Measurements from ENCODE around the gene SLC22A2.
A peak's percentile ranks its signal among the peaks of the same experiment; 100 is the strongest.
"Not testable (repeated sequence)": the region's sequence is repeated elsewhere in the genome, so short reads cannot be mapped to it uniquely, and the experiment has no call there.

SLC22A2 gene

DNA sequence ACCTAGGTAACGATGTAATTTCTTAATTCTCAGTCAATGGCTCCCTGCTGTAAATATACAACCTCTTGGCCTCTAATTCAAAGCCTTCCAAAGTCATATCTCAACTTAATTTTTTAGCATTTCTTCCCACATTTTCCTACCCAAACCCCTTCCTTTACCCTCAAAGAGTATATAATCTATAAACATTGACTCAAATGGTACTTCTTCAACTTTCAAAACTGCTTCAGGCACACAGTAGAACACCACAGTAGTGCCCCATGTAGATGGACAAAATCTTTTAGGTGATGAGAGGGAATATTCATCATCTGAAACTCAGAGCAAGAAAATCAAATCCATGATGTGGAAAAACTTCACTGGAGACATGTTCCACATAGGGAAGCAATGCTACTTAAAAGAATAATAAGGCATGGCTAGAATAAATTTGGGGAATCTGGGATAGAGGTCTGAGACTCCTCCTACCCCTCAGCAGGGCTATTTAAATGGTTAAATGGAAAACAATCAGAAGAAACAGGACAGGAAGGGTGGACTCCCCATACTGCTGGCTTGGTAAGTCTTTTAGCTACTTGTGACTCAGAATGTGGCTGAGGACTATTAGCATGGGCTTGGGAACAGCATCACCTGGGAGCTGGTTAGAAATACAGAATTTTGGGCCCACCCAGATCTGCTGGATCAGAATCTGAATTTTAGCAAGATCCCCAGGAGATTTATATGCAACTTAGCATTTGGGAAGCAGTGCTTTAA is 6.4 kb downstream of the SLC22A2 start:
- no peak for DNase-seq (ENCODE audit: low spot score in 2 of 2)
- Histone ChIP-seq H3K4me1 (no peaks in the 10 kb centered on the region), H3K4me3 (no peak overlapping the region), H3K36me3 (replicated peaks) (no peaks in the 10 kb centered on the region), H3K9me3 (no peaks in the 10 kb centered on the region), H3K27me3 (ENCODE audit: low read depth) (no peaks in the 10 kb centered on the region)
- in situ Hi-C loops (cut with MboI; ENCODE audit: low sequenced_read_pairs) = no loop called here

DNA sequence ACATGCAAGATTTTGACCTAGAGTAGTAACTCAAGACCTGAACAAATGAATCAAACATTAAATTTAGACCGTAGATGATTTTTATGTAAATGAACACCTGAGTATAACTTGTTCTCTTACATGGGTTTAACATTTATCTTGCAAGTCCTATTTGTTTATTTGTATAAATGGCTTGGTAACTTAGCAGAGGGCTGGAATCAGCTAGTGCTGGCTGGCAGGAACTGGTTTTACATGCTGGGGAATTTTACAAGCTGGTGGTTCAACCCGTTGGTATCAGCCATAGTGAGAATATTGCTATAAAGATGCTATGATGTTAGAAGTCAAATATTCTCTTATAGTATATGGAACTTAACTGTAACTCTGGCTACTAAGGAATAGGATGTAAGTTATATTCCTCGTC is 8.9 kb downstream of the SLC22A2 start:
- Histone ChIP-seq H3K36me3 (replicated peaks) (no peaks in the 10 kb centered on the region), H3K9me3 (no peaks in the 10 kb centered on the region), H3K27me3 (ENCODE audit: low read depth) (no peaks in the 10 kb centered on the region), H3K4me1 (no peaks in the 10 kb centered on the region), H3K4me3 (no peak overlapping the region)
- DNase-seq (ENCODE audit: low spot score in 2 of 2) = no peak
- in situ Hi-C loops (cut with MboI; ENCODE audit: low sequenced_read_pairs) = no loop called here

DNA sequence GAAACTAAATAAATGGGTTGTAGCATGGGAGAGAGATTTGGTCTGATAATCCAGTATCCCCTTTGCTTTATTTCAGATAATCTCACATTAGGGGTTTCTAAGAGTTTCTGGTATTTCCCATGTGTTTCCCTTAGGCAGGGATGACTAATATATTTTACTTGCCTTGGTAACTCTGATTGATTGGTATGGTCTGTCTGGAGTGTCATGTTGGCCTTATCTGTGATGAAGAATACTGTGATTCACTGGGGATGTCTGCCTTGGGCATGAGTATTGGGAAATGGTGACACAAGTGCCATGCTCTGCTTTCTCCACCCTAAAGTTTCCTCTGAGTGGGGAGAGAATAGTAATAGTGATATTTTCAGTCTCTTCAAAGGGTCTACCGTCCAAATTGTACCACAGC is 10.1 kb downstream of the SLC22A2 start:
- in situ Hi-C loops (cut with MboI; ENCODE audit: low sequenced_read_pairs) = no loop called here
- no peak for DNase-seq (ENCODE audit: low spot score in 2 of 2)
- H3K4me3 ChIP-seq = no peak overlapping the region
- no peaks in the 10 kb centered on the region for H3K27me3 ChIP-seq (ENCODE audit: low read depth)
- no peaks in the 10 kb centered on the region for H3K36me3 ChIP-seq (replicated peaks)
- no peaks in the 10 kb centered on the region for H3K4me1 ChIP-seq
- H3K9me3 ChIP-seq = no peaks in the 10 kb centered on the region

DNA sequence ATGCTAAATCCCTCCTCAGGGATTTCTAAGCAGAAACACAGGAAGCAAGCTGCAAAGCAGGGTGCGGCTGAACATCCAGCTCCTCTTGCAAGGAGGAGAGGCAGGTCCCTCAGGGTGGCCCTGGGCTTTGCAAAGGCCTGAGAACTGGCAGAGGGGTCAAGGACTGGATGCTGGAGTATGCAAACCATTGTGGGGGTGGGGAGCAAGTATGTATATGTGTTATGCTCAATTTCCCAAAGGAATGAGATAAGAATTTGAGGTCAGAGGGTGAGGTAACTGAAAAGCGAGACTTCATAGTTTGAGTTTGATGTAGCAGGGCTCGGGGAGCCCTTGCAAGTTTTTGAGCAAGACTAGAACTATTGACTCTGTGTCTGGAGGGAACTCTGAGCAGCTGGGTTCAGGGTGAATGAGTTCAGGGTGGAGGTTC is 11.2 kb downstream of the SLC22A2 start:
- in situ Hi-C loops (cut with MboI; ENCODE audit: low sequenced_read_pairs) = no loop called here
- H3K4me1 ChIP-seq = no peaks in the 10 kb centered on the region
- H3K9me3 ChIP-seq = no peaks in the 10 kb centered on the region
- no peak for DNase-seq (ENCODE audit: low spot score in 2 of 2)
- H3K36me3 ChIP-seq (replicated peaks) = no peaks in the 10 kb centered on the region
- no peaks in the 10 kb centered on the region for H3K27me3 ChIP-seq (ENCODE audit: low read depth)
- H3K4me3 ChIP-seq = no peak overlapping the region

DNA sequence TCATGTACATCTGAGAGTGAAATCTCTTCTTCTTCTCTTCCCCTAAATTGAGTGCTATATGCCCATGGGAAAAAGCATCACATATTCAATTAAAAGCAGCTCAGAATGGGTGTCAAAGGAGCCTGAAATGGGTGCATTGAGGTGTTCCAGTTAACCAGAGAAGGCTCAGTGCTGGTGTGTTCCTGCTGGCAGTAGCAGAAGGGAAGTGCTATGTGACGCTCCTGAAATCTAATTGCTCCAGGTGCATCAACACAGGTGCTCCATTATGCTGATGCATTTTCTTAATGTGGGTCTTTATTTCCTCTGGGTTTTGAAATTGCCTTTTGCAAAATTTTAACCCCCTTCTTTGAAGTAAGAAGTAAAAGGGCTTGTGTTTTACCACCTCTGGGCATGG is 17.9 kb downstream of the SLC22A2 start:
- no peaks in the 10 kb centered on the region for H3K27me3 ChIP-seq (ENCODE audit: low read depth)
- H3K4me1 ChIP-seq = peaks cover 10% of the 10 kb centered on the region
- DNase-seq (ENCODE audit: low spot score in 2 of 2) = no peak
- H3K4me3 ChIP-seq = no peak overlapping the region
- H3K9me3 ChIP-seq = no peaks in the 10 kb centered on the region
- in situ Hi-C loops (cut with MboI; ENCODE audit: low sequenced_read_pairs) = no loop called here
- H3K36me3 ChIP-seq (replicated peaks) = no peaks in the 10 kb centered on the region

DNA sequence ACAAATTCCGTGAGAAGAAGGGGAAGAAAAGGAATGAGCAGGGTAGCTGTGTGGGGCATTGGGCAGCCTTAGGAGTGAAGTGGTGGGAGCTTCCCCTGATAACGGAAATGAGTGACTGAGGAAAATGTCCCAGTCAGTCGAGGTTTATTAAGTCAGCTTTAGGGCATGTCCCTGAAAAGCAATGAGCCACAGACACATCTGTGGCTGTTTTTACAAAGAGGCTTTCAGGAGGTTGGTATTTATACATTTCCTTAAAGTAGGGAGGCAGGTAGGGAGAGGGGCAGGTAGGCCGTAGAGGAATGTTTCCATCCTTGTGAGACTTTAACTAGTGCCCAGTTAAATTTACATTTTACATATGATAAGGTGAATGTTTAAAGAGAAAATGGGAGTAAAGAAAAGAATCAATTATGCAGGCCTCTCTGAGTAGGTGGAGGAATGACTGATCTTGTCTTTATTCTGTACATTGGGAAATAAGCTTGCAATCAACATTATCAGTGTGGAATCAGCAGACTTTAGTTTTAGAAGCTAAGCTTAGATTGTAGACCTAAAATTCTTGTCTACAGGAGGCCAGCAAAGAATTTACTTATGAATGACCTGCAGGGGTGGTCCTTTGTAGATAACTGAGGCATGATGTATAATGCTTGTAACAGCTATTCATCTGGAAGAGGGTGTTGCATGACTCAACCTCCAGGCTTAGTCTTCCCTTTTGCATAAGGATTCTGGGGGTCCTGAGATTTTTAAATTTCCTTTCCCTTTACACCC is 18.5 kb downstream of the SLC22A2 start:
- Histone ChIP-seq H3K27me3 (ENCODE audit: low read depth) (no peaks in the 10 kb centered on the region), H3K9me3 (no peaks in the 10 kb centered on the region), H3K4me3 (no peak overlapping the region), H3K4me1 (peaks cover 10% of the 10 kb centered on the region), H3K36me3 (replicated peaks) (no peaks in the 10 kb centered on the region)
- in situ Hi-C loops (cut with MboI; ENCODE audit: low sequenced_read_pairs) = no loop called here
- DNase-seq (ENCODE audit: low spot score in 2 of 2) = no peak

DNA sequence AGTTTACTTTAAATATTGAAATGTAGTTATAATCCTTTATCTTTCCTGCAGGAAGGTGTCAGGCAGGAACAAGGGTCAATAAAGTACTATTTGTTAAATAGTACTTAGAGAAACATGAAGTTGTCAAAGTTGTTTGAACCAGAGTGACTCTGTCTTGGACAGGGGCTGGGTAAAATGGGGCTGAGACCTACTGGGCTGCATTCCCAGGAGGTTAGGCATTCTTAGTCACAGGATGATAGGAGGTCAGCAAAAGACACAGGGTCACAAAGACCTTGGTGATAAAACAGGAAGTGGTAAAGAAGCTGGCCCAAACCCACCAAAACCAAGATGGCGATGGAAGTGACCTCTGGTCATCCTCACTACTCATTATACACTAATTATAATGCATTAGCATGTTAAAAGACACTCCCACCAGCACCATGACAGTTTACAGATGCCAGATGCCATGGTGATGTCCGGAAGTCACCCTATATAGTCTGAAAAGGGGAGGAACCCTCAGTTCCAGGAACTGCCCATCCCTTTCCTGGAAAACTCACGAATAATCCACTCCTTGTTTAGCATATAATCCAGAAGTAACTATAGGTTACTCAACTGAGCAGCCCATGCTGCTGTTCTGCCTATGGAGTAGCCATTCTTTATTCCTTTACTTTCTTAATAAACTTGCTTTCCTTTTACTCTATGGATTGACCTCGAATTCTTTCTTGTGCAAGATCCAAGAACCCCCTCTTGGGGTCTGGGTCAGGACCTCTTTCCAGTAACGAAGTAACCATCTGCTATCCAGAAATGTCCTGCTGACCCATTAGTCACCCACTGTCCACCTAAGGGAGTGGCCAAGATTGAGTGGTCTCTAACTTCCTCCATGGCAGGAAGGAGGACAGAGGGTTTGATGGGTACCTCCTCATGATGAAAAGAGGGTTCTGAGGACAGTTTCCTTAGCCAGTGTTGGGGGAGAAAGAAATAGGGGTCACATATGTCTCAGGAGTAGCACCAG is 19.6 kb downstream of the SLC22A2 start:
- in situ Hi-C loops (cut with MboI; ENCODE audit: low sequenced_read_pairs) = no loop called here
- Histone ChIP-seq H3K4me3 (no peak overlapping the region), H3K4me1 (peaks cover 10% of the 10 kb centered on the region), H3K36me3 (replicated peaks) (no peaks in the 10 kb centered on the region), H3K27me3 (ENCODE audit: low read depth) (no peaks in the 10 kb centered on the region), H3K9me3 (no peaks in the 10 kb centered on the region)
- peak in 1 of 2 experiments; percentile 30 for DNase-seq (ENCODE audit: low spot score in 2 of 2)

DNA sequence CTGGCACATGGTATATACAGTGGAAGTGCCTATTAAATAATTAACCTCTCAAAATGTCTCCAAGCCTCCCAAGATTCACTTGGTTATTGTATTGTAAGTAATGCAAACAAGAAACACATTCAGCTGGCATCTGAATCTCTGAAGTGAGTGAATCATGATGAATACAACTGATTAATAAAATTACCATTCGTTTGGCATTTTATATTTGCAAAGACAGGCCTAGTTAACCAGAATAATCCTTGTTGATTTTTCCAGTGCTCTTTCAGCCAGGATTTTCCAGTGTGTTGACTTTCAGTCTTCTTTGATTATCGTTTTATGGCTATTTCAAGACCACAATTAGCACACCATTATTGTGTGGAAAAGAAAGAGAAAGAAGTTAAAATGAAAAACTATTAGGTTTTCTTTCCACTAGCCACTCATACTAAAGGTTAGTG is 20.3 kb downstream of the SLC22A2 start:
- in situ Hi-C loops (cut with MboI; ENCODE audit: low sequenced_read_pairs) = no loop called here
- H3K27me3 ChIP-seq (ENCODE audit: low read depth) = no peaks in the 10 kb centered on the region
- DNase-seq (ENCODE audit: low spot score in 2 of 2) = peak in 1 of 2 experiments; percentile 51

DNA sequence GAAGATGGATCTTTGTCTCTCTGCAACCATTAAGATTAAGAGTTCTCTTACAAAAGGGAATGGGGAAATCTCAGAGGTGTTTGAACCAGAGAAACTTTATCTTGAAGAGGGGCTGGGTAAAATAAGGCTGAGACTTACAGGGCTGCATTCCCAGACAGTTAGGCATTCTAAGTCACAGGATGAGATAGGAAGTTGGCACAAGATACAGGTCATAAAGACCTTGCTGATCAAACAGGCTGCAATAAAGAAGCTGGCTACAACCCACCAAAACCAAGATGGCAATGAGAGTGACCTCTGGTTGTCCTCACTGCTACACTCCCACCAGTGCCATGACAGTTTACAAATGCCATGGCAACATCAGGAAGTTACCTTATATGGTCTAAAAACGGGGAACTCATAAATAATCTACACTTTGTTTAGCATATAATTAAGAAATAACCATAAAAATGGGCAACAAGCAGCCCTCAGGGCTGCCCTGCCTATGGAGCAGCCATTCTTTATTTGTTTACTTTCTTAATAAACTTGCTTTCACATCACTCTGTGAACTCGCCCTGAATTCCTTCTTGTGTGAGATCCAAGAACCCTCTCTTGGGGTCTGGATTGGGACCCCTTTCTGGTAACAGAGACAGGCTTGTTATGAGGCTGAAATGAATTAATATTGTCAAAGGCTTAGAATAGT is 20.9 kb downstream of the SLC22A2 start:
- H3K36me3 ChIP-seq (replicated peaks); H3K27me3 ChIP-seq (ENCODE audit: low read depth); H3K4me1 ChIP-seq; in situ Hi-C loops (cut with MboI; ENCODE audit: low sequenced_read_pairs); H3K4me3 ChIP-seq; H3K9me3 ChIP-seq: not testable (repeated sequence)
- DNase-seq (ENCODE audit: low spot score in 2 of 2) = peak in 1 of 2 experiments; percentile 15

More for the DNA sequence above, 20.3 kb downstream of the SLC22A2 start:
- Histone ChIP-seq H3K4me3 (no peak overlapping the region), H3K4me1 (peaks cover 10% of the 10 kb centered on the region), H3K36me3 (replicated peaks) (no peaks in the 10 kb centered on the region), H3K9me3 (no peaks in the 10 kb centered on the region)

DNA sequence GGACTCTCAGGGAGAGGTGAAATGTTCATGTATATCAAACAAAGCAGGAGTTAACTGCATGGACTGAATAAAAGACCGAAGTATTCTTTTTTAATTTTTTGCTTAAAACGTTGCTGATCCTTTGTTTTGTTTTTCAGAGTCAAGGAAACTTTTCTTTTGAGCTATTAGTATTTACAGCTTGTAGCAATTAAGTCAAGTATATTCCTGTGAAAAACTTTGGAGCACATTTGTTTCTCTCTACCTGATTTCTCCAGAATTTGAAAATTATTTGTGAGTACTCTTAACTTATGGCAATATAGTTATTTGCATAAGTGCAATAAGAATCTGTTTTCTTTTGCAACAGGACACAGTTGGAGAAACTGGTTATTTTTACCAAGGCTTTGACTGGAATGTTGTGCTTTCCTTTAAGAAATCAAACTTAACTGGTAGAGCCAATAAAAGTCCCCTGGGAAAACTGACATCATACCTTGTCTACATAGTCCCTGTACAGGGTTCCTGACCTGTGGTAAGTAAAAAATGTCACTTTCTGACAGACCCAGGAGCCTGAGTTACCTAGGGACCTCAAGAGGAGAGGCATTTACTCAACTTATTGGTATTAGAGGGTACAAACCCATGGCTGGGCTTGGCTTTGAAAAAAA is 22.3 kb downstream of the SLC22A2 start:
- H3K27me3 ChIP-seq (ENCODE audit: low read depth); H3K36me3 ChIP-seq (replicated peaks); in situ Hi-C loops (cut with MboI; ENCODE audit: low sequenced_read_pairs); H3K4me3 ChIP-seq; H3K9me3 ChIP-seq; H3K4me1 ChIP-seq; DNase-seq (ENCODE audit: low spot score in 2 of 2): not testable (repeated sequence)

DNA sequence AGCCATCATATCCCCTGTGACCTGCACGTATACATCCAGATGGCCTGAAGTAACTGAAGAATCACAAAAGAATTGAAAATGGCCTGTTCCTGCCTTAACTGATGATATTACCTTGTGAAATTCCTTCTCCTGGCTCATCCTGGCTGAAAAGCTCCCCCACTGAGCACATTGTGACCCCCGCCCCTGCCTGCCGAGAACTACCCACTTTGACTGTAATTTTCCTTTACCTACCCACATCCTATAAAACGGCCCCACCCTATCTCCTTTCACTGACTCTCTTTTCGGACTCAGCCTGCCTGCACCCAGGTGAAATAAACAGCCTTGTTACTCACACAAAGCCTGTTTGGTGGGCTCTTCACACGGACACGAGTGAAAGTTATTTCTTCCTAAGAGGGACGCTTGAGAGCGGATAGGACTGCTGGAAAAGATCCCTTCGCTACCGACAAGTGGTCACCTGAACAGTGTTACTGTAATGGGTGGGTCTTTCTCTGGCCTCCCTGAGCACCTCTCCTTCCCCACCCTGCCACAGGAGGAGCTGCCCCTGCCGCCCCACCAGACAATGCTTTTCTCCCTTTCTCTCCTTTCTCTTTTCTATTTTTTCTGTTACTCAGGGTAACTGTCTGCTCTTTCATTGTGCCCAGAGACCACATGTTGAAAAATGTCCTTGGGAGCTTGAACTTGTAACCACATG is 24.5 kb downstream of the SLC22A2 start:
- DNase-seq (ENCODE audit: low spot score in 2 of 2); H3K36me3 ChIP-seq (replicated peaks); H3K27me3 ChIP-seq (ENCODE audit: low read depth); H3K4me3 ChIP-seq; in situ Hi-C loops (cut with MboI; ENCODE audit: low sequenced_read_pairs); H3K4me1 ChIP-seq; H3K9me3 ChIP-seq: not testable (repeated sequence)

DNA sequence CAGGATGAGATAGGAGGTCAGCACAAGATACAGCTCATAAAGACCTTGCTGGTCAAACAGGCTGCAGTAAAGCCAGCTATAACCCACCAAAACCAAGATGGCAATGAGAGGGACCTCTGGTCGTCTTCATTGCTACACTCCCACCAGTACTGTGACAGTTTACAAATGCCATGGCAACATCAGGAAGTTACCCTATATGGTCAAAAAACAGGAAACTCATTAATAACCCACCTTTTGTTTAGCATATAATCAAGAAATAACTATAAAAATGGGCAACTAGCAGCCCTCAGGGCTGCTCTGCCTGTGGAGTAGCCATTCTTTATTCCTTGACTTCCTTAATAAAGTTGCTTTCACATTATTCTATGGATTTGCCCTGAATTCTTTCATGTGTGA is 30.9 kb downstream of the SLC22A2 start:
- Histone ChIP-seq H3K27me3 (ENCODE audit: low read depth) (no peaks in the 10 kb centered on the region), H3K4me1 (peaks cover 14% of the 10 kb centered on the region), H3K4me3 (no peak overlapping the region), H3K36me3 (replicated peaks) (no peaks in the 10 kb centered on the region), H3K9me3 (no peaks in the 10 kb centered on the region)
- no peak for DNase-seq (ENCODE audit: low spot score in 2 of 2)
- in situ Hi-C loops (cut with MboI; ENCODE audit: low sequenced_read_pairs) = no loop called here

Data from HAP-1 (cell line).